SK-N-SH treated with all-trans-retinoic acid at 6 μM for 48 hours (cell line): Measurements from ENCODE around the gene ZNF618.

ENCODE experiments used
- ATAC-seq: fragments of 200-7000 bp; cut with Tn5 transposase; 3 replicates; pipeline ENCODE4 v1.9.1; 2020; ENCODE audit warnings: mild to moderate bottlenecking, moderate library complexity
- ARNTL ChIP-seq: fragments of 450-650 bp; formaldehyde crosslinking; IDR thresholded peaks from 2 replicates; pipeline ENCODE4 v1.5.0; 2020; ENCODE audit warnings: low read depth, mild to moderate bottlenecking, moderate library complexity, borderline replicate concordance
- CREB5 ChIP-seq: fragments of 250-450 bp; sonication (Bioruptor Pico); IDR thresholded peaks from 2 replicates; pipeline ENCODE4 v1.5.1; 2020; ENCODE audit warnings: low read depth, mild to moderate bottlenecking, moderate library complexity
- CSDC2 ChIP-seq: fragments of 250-450 bp; sonication (Bioruptor Pico); IDR thresholded peaks from 2 replicates; pipeline ENCODE4 v1.5.0; 2020; ENCODE audit warnings: mild to moderate bottlenecking, moderate library complexity
- CSRNP3 ChIP-seq: fragments of 250-450 bp; sonication (Bioruptor Pico); IDR thresholded peaks from 2 replicates; pipeline ENCODE4 v1.5.1; 2021; ENCODE audit warnings: mild to moderate bottlenecking, moderate library complexity
- ESRRG ChIP-seq: fragments of 250-450 bp; sonication (Bioruptor Pico); IDR thresholded peaks from 2 replicates; pipeline ENCODE4 v1.6.1; 2021; ENCODE audit warnings: mild to moderate bottlenecking
- OSR1 ChIP-seq: fragments of 250-450 bp; sonication (Bioruptor Pico); IDR thresholded peaks from 2 replicates; pipeline ENCODE4 v1.8.0; 2022; ENCODE audit warnings: moderate library complexity, mild to moderate bottlenecking, inconsistent platforms
- PATZ1 ChIP-seq: fragments of 250-450 bp; sonication (Bioruptor Pico); IDR thresholded peaks from 2 replicates; pipeline ENCODE4 v1.8.0; 2020; ENCODE audit warnings: mild to moderate bottlenecking, moderate library complexity, borderline replicate concordance
- PPARA ChIP-seq: fragments of 250-450 bp; sonication (Bioruptor Pico); IDR thresholded peaks from 2 replicates; pipeline ENCODE4 v1.5.0; 2020; ENCODE audit warnings: mild to moderate bottlenecking, borderline replicate concordance
- RARB ChIP-seq: fragments of 250-450 bp; sonication (Bioruptor Pico); IDR thresholded peaks from 2 replicates; pipeline ENCODE4 v1.8.0; 2021; ENCODE audit warnings: mild to moderate bottlenecking, moderate library complexity
- SNAI2 ChIP-seq: fragments of 250-450 bp; sonication (Bioruptor Pico); IDR thresholded peaks from 2 replicates; pipeline ENCODE4 v1.5.0; 2020; ENCODE audit warnings: mild to moderate bottlenecking, moderate library complexity
- TCF4 ChIP-seq: fragments of 250-450 bp; sonication (Bioruptor Pico); IDR thresholded peaks from 2 replicates; pipeline ENCODE4 v1.8.0; 2021; ENCODE audit warnings: mild to moderate bottlenecking, moderate library complexity, borderline replicate concordance
- TOX ChIP-seq: fragments of 250-450 bp; sonication (Bioruptor Pico); IDR thresholded peaks from 2 replicates; pipeline ENCODE4 v1.8.0; 2021; ENCODE audit warnings: mild to moderate bottlenecking, moderate library complexity, borderline replicate concordance
- TSHZ2 ChIP-seq: fragments of 250-450 bp; sonication (Bioruptor Pico); IDR thresholded peaks from 2 replicates; pipeline ENCODE4 v1.5.0; 2020; ENCODE audit warnings: mild to moderate bottlenecking, moderate library complexity
- ZC3H10 ChIP-seq: fragments of 250-450 bp; sonication (Bioruptor Pico); IDR thresholded peaks from 2 replicates; pipeline ENCODE4 v1.5.1; 2021; ENCODE audit warnings: mild to moderate bottlenecking, moderate library complexity
- ZFP3 ChIP-seq: fragments of 250-450 bp; sonication (Bioruptor Pico); IDR thresholded peaks from 2 replicates; pipeline ENCODE4 v1.5.0; 2020; ENCODE audit warnings: mild to moderate bottlenecking, moderate library complexity
- ZFP30 ChIP-seq: fragments of 450-650 bp; formaldehyde crosslinking; IDR thresholded peaks from 2 replicates; pipeline ENCODE4 v1.5.0; 2022; ENCODE audit warnings: mild to moderate bottlenecking, moderate library complexity
- ZNF565 ChIP-seq: fragments of 450-650 bp; formaldehyde crosslinking; conservative IDR thresholded peaks from 2 replicates; pipeline ENCODE4 v1.5.0; 2020; ENCODE audit warnings: low read depth, mild to moderate bottlenecking, moderate library complexity
- ZNF70 ChIP-seq: fragments of 450-650 bp; formaldehyde crosslinking; IDR thresholded peaks from 2 replicates; pipeline ENCODE4 v1.5.0; 2020; ENCODE audit warnings: mild to moderate bottlenecking, moderate library complexity
- ZNF8 ChIP-seq: fragments of 450-650 bp; formaldehyde crosslinking; IDR thresholded peaks from 2 replicates; pipeline ENCODE4 v1.5.0; 2020; ENCODE audit warnings: mild to moderate bottlenecking, moderate library complexity
- TF ChIP-seq, protein P1 (sequence below): fragments of 250-450 bp; sonication (Bioruptor Pico); IDR thresholded peaks from 2 replicates; pipeline ENCODE4 v1.8.0; 2021; ENCODE audit warnings: low read depth, mild to moderate bottlenecking, moderate library complexity, borderline replicate concordance

The ZNF618 gene

GRCh38 chr9:114037961-114038723 lies 162.0 kb downstream of the ZNF618 start:
- ATAC-seq = no peak
- TF ChIP-seq ZNF70 (CRISPR knock-in tag) (no peak), ZC3H10 (CRISPR knock-in tag) (no peak), ZNF8 (CRISPR knock-in tag) (no peak), ZNF565 (CRISPR knock-in tag) (no peak), RARB (CRISPR knock-in tag) (no peak), PPARA (CRISPR knock-in tag) (no peak), ARNTL (no peak), ZFP30 (CRISPR knock-in tag) (no peak), TSHZ2 (CRISPR knock-in tag) (no peak), TOX (no peak), OSR1 (CRISPR knock-in tag) (no peak), ESRRG (CRISPR knock-in tag) (no peak), CSDC2 (no peak), SNAI2 (CRISPR knock-in tag) (no peak), CSRNP3 (CRISPR knock-in tag) (no peak), TCF4 (CRISPR knock-in tag) (no peak)
- TF ChIP-seq, protein P1, sequence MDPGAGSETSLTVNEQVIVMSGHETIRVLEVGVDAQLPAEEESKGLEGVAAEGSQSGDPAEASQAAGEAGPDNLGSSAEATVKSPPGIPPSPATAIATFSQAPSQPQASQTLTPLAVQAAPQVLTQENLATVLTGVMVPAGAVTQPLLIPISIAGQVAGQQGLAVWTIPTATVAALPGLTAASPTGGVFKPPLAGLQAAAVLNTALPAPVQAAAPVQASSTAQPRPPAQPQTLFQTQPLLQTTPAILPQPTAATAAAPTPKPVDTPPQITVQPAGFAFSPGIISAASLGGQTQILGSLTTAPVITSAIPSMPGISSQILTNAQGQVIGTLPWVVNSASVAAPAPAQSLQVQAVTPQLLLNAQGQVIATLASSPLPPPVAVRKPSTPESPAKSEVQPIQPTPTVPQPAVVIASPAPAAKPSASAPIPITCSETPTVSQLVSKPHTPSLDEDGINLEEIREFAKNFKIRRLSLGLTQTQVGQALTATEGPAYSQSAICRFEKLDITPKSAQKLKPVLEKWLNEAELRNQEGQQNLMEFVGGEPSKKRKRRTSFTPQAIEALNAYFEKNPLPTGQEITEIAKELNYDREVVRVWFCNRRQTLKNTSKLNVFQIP (CRISPR knock-in tag) = no peak

DNA sequence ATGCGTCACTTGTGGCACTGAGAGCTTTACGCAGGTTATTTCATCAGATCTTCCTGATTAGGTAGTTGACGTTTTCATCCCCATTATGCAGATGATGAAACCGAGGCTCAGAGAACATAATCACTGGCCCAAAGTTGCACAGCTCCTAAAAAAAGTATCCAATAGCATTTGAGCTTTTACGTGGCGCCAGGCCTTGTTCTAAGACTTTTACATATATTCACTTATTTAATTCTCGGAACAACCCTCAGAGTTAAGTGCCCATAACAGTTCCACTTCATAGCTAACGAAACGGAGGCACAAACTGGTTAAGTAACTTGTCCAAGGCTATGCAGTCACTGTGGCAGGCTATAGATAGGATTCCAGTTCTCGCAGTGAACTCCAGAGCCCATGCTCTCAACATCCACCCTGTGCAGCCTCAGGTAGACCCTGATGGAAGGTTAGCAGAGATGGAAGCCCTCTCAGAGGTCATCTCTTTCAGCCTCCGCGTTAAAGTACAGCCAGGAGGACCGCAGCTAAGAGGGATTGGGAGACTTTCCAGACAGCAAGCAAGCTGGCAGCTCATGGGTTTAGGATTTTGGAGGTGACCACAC lies 162.7 kb downstream of the ZNF618 start:
- no peak for ATAC-seq

More for the DNA sequence above, 162.7 kb downstream of the ZNF618 start:
- TF ChIP-seq TSHZ2 (CRISPR knock-in tag) (no peak), CREB5 (no peak), ZNF70 (CRISPR knock-in tag) (no peak), RARB (CRISPR knock-in tag) (no peak), OSR1 (CRISPR knock-in tag) (no peak), ZNF565 (CRISPR knock-in tag) (no peak), SNAI2 (CRISPR knock-in tag) (no peak), ZFP3 (CRISPR knock-in tag) (no peak), PATZ1 (CRISPR knock-in tag) (no peak), ZC3H10 (CRISPR knock-in tag) (no peak)
- TF ChIP-seq, protein P1 (CRISPR knock-in tag) = no peak
